Stomach (tissue), 4 donors: ENCODE data around the gene LCP1.

Source experiments
- EP300 ChIP-seq: sonication (generic); formaldehyde crosslinking; IDR thresholded peaks from one replicate; pipeline ENCODE4 v1.6.1; 2017; ENCODE audit warnings: antibody characterized with exemption
- POLR2AphosphoS5 ChIP-seq, 3 donors: sonication (generic); formaldehyde crosslinking; IDR thresholded peaks; one replicate each; pipeline ENCODE4 v1.6.1; 2016; ENCODE audit warnings: antibody characterized with exemption in 3 of 3
- TF ChIP-seq, protein P1 (sequence below), 7 experiments: fragments of 450-650 bp in 4 of 7; fragments of 200-600 bp in 3 of 7; sonication (generic) in 3 of 7; IDR thresholded peaks; one replicate each; pipeline ENCODE4 v1.5.1; 2016 to 2019; ENCODE audit warnings: antibody characterized with exemption in 7 of 7, control low read depth in 2 of 7, mild to moderate bottlenecking in 1 of 7

DNA sequence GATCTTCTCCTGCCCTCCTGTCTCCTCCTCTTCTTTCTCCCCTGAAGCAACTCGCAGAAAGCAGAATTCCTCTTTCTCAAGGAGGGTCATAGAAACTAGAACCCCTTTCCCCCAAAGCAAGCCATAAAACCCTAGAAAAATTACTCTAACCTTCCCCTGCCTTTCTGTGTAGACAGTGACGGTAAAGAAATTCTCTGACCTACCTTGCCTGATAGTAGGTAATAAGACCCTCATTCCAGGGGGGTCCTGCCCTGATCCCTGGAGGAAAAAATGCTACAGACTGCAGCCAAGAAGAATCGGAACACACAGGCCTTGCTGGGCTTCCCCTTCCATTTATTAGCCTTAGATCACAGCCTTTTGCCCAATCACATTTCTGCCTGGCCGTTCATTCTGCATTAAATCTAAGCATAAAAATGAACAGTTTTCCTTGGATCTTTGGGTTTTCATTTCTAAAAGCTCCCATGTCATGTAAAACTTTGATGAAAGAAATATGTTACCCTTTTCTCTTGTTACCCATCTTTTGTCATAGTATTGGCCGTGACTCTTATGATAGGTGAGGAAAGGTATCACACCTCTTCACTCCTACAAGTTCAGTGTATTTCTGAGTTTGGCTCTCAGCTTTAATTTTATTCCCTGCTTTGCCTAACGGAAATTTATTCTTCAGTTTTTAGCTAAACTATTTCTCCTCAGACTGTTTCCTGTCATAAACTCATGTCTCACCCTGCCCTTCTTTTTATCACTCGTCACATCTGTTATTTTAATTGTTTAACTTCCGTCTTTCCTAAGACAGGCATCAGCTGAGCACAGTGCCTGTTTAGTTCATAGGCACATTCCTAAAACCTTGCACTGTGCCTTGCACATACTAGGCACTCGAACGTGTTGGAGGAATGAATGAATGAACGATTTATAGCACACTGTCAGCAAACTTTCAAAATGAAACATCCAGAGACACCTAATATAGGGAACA, 56.7 kb downstream of the LCP1 start:
- TF ChIP-seq, protein P1, sequence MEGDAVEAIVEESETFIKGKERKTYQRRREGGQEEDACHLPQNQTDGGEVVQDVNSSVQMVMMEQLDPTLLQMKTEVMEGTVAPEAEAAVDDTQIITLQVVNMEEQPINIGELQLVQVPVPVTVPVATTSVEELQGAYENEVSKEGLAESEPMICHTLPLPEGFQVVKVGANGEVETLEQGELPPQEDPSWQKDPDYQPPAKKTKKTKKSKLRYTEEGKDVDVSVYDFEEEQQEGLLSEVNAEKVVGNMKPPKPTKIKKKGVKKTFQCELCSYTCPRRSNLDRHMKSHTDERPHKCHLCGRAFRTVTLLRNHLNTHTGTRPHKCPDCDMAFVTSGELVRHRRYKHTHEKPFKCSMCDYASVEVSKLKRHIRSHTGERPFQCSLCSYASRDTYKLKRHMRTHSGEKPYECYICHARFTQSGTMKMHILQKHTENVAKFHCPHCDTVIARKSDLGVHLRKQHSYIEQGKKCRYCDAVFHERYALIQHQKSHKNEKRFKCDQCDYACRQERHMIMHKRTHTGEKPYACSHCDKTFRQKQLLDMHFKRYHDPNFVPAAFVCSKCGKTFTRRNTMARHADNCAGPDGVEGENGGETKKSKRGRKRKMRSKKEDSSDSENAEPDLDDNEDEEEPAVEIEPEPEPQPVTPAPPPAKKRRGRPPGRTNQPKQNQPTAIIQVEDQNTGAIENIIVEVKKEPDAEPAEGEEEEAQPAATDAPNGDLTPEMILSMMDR (IDR thresholded peaks at IDR 0.05) = no peak
- TF ChIP-seq POLR2AphosphoS5 (IDR thresholded peaks at IDR 0.05) (no peak), EP300 (no peak)
